ENCODE measurements around the gene CUL9.

Gene CUL9

DNA sequence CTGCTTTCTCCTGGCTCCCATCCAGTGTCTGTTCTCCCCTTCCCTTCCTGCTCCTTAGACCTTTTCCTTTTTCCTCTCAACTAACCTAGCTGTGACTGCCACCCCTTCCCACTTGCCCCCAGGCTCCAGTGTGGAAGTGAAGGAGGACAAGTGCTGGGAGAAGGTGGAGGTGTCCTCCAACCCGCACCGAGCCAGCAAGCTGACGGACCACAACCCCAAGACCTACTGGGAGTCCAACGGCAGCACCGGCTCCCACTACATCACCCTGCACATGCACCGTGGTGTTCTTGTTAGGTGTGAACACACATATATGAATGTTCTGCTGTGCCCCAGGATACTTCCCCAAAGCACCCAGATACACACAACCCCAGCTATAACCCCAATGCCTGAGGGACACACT is 18.5 kb downstream of the CUL9 start:
- DNase-seq (ENCODE audit: low read depth), result no peak

DNA sequence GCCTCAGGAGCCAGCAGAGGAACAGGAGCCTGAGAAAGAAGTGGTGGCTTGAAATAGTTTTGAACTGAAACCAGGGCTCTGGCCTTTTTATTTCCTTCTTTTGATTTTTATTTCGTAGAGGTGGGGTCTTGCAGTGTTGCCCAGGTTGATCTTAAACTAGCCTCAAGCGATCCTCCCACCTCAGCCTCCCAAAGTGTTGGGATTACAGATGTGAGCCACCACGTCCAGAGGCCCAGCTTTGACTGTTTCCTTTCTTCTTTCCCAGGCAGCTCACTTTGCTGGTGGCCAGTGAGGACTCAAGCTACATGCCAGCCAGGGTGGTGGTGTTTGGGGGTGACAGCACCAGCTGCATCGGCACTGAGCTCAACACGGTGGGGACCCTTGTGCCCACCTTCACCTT is 20.5 kb downstream of the CUL9 start:
- no peak for DNase-seq (ENCODE audit: low read depth)

DNA sequence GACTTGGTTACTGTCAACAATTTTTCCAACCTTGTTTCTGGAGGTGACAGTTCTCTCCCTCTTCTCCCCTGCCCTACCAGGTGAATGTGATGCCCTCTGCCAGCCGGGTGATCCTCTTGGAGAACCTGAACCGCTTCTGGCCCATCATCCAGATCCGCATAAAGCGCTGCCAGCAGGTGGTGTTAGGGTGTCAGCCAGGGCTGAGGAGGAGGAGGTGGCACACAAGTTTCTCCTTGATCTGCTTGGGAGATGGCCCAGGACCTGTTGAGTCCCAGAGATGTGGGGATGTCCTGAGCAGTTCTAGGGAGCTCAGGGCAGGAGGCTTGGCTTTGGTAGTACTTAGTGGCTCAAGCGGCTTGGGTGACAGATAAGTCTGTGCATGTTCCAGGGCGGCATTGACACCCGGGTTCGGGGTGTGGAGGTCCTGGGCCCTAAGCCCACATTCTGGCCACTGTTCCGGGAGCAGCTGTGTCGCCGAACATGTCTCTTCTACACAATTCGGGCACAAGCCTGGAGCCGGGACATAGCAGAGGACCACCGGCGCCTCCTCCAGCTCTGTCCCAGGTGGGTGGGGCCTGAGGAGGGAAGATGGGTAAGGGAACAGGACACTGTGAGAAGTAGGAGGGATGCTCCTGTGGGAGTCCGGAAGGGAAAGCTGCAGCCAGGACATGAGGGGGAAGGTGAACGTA is 21.2 kb downstream of the CUL9 start:
- no peak for DNase-seq (ENCODE audit: low read depth)

DNA sequence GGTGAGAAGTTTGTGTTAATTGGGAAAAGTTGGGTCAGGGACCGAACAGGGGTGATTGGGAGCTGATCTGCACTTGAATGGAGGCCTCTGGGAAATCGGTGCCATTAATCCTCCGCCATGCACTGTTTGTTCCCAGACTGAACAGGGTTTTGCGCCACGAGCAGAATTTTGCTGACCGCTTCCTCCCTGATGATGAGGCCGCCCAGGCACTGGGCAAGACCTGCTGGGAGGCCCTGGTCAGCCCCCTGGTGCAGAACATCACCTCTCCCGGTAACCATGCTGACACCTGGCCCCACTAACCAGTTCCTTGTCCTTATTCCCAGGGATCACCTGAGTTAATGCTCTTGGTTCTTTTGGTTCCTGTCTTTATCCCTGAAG is 21.7 kb downstream of the CUL9 start:
- no peak for DNase-seq (ENCODE audit: low read depth)

DNA sequence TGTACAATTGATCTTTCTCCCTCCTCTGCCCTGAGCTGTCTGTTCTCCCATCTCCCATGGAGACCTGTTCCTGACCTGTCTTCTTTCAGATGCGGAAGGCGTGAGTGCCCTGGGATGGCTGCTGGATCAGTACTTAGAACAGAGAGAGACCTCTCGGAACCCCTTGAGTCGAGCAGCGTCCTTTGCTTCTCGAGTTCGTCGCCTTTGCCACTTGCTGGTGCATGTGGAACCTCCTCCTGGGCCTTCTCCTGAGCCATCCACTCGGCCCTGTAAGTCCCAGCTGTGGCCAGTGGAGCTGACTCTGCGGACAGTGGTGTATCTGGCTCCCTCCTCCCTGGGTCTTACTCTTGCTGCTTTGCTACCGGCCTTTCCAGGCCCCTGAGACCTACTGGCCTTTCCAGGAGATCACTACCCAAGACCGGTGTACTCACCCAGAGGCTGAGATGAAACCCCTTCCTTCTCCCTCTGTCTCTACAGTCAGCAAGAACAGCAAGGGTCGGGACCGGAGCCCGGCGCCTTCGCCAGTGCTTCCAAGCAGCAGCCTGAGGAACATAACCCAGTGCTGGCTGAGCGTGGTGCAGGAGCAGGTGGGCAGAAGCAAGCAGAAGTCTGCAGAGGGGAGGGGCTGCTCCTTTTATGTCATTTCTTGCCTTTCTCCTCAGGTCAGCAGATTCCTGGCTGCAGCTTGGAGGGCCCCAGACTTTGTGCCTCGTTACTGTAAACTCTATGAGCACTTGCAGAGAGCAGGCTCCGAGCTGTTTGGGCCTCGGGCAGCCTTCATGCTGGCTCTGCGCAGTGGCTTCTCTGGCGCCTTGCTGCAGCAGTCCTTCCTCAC is 22.5 kb downstream of the CUL9 start:
- no peak for DNase-seq (ENCODE audit: low read depth)

DNA sequence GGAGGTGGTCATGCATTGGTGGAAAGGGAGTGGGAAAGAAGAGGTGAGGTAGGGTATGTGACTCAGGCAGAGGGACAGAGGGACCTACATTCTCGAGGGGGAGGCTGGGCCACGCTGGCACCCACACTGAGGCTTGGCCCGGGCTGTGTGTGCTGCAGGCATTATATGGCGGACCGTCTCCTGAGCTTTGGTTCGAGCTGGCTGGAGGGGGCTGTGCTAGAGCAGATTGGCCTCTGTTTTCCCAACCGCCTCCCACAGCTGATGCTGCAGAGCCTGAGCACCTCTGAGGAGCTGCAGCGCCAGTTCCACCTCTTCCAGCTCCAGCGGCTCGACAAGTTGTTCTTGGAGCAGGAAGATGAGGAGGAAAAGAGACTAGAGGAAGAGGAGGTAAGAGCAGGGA is 23.9 kb downstream of the CUL9 start:
- no peak for DNase-seq (ENCODE audit: low read depth)

DNA sequence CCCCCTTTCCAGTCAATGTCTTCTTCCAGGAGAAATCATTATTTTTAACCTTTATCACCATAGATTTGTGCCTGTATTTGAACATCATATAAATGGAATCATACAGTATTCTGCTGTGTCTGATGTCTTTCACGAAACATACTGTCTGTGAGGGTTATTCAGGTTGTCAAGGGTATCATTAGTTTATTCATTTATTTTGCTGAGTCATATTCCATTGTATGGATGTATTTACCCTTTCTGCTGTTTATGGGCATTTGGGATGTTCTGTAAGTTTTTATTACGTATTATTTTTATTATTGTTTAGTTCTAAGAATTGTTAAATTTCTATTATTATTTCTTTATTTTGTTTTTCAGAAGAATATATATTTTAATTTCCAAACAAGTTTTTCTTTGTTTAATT is 25.3 kb downstream of the CUL9 start:
- no peak for DNase-seq (ENCODE audit: low read depth)

DNA sequence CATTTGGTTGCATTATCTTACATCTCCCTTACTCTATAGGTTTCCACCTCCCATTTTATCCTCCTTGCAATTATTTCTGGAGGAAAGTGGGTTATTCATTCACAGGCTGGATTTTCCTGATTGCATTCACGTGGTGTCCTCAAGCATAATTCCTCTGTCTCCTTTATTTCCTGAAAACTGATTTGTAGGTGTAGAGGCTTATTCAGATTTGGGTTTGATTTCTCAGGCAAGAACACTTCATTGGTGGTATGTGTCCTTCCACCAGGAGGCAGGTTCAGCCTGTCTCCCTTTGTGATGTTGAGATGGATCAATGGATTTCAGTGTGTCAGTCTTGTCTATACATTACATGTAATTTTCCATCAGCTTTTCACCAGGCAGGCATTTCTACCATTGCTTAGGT is 30.0 kb downstream of the CUL9 start:
- no peak for DNase-seq (ENCODE audit: low read depth)

DNA sequence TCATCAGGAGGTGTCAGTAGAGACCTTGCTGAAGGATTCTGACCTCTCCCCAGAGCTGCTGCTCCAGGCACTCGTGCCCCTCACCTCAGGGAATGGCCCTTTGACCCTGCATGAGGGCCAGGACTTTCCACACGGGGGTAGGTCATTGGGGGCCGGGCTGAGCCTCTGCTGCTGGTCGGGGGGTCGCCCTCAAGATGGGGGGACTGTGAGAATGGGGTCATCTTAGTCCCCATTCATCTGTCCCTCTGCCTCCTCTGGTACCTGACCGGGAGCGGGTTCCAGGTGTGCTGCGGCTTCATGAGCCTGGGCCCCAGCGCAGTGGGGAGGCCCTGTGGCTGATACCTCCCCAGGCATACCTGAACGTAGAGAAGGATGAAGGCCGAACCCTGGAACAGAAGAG is 31.4 kb downstream of the CUL9 start:
- no peak for DNase-seq (ENCODE audit: low read depth)

DNA sequence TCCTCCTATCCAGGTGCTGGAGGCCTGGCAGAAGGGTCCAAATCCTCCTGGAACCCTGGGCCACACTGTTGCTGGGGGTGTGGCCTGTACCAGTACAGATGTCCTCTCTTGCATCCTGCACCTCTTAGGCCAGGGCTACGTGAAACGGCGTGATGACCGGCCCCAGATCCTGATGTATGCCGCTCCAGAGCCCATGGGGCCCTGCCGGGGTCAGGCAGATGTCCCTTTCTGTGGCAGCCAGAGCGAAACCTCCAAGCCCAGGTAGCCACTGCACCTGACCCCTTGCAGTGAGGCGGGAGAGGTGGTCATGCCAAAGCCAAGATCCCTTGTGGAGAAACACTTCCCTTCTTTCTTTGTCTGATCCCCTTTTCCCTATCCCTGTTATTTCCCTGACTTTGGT is 33.1 kb downstream of the CUL9 start:
- DNase-seq (ENCODE audit: low read depth), result no peak

DNA sequence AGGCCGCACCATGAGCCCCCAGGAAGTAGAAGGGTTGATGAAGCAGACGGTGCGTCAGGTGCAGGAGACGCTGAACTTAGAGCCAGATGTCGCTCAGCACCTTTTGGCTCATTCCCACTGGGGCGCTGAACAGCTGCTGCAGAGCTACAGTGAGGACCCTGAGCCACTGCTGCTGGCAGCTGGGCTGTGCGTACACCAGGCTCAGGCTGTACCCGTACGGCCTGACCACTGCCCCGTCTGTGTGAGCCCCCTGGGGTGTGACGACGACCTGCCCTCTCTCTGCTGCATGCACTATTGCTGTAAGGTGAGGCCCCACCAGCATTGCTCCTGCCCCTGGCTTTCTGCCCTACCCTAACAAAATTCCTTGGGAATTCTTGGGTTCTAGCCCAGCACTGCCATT is 34.2 kb downstream of the CUL9 start:
- DNase-seq (ENCODE audit: low read depth), result no peak

DNA sequence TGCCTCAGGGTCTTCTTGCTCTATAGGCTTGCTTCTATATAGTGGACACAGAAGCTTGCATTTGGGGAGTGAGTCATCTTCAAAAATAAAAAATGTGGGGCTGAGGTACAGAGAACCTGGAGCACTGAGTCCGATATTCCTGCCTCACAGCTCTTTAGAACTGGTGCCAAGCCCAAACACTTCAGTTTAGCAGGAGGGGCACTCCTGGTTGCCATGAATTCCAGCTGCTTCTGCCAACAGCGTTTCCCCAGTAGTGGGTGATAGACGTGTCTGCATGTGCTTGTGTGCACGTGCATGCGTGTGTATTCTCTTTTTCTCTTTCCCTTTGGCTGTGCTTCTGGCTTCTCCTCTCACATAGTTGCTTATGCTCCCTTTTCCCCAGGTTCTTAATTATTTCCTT is 35.4 kb downstream of the CUL9 start:
- DNase-seq (ENCODE audit: low read depth), result no peak

DNA sequence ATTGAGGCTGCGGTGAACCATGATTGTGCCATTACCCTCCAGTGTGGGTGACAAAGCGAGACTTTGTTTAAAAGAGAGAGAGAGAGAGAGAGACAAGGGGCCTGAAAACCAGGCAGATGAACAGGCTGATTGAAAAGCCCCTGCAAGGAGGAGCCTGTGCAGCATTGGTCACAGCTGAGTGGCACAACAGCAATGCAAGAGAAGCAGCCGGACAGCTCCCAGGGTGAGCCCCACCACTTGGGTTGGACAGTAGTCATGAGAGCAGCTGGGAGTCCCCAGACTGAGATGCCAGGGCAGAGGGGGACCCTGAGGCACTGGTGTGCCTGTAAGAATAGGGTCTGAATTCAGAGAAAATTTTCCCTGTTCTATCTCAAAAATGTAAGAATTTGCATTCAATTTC is 37.1 kb downstream of the CUL9 start:
- DNase-seq (ENCODE audit: low read depth), result no peak

DNA sequence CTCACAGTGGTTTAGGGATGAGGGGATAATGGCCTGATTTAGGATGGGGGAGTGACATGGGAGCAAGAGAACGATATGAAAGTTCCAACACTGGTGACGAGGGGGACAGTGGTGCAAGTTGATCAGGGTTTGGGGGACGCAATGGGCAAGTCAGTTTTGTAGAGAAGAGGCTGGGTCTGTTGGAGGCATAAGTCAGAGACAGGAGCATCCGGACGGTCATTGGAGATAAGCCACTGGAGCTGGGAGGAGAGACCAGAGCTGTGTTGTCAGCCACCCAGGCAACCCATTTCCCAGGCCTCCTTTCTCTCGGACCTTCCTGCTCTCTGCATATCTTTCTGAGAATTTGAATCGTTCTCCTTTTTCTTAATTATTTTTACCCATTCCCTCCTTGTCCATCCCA is 37.8 kb downstream of the CUL9 start:
- DNase-seq (ENCODE audit: low read depth), result no peak

DNA sequence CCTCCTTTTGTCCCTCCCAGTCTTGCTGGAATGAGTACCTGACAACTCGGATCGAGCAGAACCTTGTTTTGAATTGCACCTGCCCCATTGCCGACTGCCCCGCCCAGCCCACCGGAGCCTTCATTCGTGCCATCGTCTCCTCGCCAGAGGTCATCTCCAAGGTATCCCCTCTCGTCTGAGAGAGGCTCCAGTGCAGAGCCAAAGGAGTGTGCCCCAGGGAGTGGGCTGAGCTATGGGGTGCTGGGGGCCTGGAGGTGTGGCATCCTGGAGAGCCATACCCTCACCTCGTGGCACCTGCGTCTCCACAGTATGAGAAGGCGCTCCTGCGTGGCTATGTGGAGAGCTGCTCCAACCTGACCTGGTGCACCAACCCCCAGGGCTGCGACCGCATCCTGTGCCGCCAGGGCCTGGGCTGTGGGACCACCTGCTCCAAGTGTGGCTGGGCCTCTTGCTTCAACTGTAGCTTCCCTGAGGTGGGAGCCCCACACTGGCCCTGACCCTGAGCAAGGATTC is 38.5 kb downstream of the CUL9 start:
- DNase-seq (ENCODE audit: low read depth), result no peak

DNA sequence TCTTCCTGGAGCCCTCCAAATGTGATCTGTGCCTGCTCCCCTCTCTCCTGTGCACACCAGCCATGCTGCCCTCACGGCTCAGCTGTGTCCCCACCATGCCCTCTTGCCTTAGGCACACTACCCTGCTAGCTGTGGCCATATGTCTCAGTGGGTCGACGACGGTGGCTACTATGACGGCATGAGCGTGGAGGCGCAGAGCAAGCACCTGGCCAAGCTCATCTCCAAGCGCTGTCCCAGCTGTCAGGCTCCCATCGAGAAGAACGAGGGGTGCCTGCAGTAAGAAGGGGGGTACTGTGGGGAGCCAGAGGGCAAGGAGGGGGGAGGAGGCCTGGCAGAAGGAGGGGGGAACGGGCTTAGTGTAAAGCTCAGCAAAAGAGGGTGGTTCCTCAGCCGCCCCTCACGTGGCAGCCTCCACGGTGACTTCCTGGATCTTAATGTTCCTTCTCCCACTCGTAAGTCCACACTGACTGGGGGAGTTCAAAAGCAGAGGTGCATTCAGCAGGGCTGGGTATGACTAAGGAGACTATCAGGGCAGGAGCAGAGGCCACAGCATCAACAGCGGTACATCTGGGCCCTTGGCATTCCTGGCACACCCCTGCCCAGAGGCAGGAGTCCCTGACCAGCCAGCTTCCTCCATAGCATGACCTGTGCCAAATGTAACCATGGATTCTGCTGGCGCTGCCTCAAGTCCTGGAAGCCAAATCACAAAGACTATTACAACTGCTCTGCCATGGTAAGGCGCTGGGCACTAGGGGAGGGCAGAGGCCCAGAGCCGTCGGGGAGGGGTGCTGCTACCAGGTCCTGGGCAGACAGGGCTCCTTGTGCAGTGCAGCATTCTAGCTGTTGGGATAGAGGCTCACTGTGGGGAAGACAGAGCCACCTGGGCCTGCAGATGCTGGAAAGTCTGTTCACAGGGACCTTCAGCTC is 39.3 kb downstream of the CUL9 start:
- DNase-seq (ENCODE audit: low read depth), result no peak

DNA sequence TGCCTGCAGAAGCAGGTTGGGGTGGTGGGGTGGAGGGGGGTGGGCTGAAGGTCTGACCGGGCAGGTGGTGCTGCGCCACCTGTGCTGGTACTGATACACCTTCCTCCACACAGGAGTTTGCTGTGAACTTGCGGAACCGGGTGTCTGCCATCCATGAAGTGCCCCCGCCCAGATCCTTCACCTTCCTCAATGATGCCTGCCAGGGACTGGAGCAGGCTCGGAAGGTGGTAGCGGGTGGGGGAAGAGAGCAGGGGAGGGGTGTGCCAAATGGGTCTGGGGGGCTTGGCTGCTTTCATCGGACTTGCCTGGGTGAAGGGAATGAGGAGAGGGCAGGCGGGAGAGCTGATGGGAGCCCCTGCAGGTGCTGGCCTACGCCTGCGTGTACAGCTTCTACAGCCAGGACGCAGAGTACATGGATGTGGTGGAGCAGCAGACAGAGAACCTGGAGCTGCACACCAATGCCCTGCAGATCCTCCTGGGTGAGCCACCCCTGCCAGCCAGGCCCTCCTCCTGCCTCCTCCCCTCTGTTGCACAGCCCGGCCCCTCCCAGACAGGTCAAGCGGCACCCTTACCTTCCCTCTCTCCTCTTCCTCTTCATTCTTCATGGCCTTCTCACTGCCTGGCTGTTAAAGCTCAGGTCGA is 40.5 kb downstream of the CUL9 start:
- DNase-seq (ENCODE audit: low read depth), result no peak

DNA sequence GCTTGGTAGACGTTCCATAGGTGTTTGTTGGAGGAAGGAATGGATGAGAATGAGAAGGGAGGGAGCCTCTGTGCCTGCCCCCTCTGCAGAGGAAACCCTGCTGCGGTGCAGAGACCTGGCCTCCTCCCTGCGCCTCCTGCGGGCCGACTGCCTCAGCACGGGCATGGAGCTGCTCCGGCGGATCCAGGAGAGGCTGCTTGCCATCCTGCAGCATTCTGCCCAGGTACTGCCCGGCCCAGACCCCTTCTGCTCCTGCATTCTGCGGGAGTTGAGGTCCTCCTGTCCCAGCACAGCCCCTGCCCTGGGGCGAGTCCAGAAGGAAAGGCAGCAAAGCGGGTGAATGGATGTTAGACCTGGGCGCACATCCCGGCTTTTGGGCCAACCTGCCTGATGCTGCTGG is 41.2 kb downstream of the CUL9 start:
- no peak for DNase-seq (ENCODE audit: low read depth)

DNA sequence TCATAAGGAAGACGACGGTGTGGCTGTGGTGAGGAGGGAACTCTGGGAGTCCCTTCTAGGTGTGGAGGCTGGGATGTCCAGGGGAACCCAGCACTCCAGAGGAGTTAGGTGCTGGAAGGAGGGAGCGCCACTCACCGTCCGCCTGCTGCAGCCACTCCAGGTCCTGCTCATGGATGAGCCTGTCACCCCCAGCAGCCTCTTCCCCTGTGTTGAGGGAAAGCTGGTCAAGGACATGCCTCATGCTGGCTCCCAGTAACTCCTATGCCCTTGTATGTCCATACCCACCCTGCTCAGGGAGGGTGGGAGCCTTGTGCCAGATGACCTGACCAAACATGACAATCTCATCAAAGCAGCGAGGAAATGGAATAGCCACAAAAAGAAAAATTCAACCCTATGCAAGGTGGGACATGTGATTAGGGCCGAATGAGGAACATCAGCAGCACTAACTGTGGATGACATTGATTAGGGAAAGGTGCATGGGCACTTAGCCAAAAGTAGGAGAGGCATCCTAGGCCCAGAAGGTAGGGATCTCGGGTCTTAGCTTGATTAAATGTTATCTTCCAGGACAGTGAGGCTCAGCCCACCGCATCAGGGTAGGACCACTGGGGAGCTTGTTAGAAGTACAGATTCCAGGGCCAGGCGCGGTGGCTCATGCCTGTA is 44.3 kb downstream of the CUL9 start:
- DNase-seq (ENCODE audit: low read depth), result no peak

DNA sequence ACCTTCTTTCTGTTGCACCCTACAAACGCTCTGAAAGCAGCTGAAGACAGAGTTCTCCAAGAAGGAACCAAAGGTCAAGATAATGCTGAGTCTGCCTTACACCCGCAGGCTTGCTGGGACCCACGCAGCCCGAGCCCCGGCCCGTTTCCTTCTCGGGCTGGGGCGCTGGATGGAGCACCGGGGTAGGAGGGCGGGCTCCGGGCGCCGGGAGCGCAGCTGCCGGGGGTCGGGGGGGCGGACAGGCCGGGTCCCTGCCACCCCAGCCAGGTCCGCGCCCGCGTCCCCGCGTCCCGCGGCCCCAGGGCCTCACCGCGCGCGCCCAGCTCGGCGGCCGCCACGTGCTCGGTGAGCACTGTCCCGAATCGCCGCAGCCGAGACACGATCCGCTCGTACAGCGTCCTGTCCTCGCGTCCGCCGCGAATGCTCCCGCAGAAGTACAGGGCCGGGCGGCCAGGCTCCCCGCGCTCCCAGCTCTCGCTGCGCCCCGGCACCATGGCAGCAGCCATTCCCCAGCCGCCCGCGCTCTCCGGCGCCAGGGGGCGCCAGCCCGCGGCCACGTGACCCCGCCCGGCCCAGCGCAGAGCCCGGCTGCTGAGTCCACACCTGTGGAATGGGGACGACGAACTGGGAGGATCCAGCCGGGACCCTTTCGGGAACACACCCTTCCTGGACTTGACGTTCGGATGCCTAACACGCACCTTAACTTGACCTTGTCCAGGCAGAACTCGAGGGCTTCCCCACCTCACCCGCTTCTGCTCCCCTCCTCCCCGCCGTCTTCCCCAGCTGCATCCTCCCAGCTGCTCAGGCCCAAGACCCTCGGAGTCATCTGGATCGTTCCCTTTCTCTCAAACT is 47.2 kb downstream of the CUL9 start, which contains the start of gene DNPH1:
DNPH1 (minus strand) TSS at position 531 of the 852 bp plus-strand sequence; CDS start at position 506, 25 bp downstream.
- peak; percentile 75 for DNase-seq (ENCODE audit: low read depth)

All from ELR (cell line).